DMS114 treated with DMSO at 0.1 percent for 48 hours (cell line): ENCODE results near the gene ZNF397.

Experiments
- DNase-seq: peaks from one replicate; lab custom pipeline; 2025; ENCODE audit not compliant: unreplicated experiment; lab: John Stamatoyannopoulos, UW

Gene ZNF397

GRCh38 chr18:35290094-35290735 lies 49.4 kb downstream of the ZNF397 start, which contains the start of gene ZSCAN30:
Gene ZSCAN30 (minus strand): TSS chr18:35290229. CDS start chr18:35264352, 25,877 bp downstream.
- peak; percentile 83 for DNase-seq

DNA sequence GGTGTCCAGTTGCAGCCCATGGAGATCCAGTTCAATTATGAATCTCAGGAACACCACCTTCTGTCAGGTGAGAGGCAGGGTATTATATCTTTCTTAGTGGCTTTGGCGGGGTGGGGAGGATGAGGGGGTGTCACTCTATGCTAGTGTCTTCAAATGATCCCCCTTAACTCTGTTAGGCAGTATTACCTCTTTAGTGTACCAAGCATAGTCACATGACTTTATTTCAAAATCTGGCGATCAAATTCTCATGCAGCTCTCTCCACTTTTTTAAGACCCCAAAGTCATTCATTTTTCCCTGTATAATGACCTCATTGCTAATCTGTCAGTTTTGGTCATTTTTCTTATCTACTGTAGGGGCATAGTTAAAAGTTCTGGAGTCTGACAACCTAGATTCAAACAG lies 50.3 kb downstream of the ZNF397 start:
- no peak for DNase-seq

DNA sequence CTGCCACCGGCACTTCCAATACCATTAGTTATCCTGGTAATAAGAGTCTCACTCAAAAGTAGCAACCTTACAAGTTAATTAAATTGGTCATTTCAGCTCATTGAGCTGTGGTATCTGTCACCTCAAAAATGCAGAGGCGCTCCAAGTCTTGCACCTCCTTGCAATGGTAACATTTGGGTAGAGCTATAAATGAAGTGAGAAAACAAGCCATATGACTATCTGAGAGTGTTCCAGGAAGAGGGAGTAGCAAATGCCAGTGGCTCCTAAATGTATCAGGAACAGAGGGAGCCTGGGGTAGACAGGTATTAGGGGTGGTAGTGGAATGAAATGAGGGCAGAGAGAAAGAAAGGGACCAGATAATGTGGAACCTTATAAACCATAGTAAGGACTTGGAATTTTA lies 55.2 kb downstream of the ZNF397 start:
- DNase-seq, result no peak

DNA sequence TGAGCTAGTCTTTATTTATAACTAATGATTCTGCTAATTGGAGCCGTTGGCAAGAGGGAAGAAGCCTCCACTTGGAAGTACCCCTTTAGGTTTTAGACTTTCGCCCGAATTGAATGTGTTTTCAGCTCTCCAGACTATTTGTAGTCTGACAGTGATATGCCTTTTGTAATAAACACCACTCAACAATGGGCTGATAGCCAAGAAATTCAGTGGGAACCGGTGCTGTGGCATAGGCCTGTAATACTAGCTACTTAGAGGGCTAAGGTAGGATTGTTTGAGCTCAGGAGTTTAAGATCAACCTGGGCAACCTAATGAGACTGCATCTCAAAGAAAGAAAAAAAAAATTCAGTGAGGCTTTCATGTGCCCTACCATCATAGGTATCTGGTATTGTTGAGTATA lies 62.8 kb downstream of the ZNF397 start:
- no peak for DNase-seq

DNA sequence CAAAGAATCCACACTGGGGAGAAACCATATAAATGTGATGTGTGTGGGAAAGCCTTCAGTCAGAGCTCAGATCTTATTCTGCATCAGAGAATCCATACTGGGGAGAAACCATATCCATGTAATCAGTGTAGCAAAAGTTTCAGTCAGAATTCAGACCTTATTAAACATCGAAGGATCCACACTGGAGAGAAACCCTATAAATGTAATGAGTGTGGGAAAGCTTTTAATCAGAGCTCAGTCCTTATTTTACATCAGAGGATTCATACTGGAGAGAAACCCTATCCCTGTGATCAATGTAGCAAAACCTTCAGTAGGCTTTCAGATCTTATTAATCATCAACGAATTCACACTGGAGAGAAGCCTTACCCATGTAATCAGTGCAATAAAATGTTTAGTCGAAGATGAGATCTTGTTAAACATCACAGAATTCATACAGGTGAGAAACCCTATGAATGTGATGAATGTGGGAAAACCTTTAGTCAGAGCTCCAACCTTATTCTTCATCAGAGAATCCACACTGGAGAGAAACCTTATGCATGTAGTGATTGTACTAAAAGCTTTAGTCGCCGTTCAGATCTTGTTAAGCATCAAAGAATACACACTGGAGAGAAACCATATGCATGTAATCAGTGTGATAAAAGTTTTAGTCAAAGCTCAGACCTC lies 65.9 kb downstream of the ZNF397 start:
- no peak for DNase-seq
